Activated effector memory CD4-positive, alpha-beta T cell treated with Interleukin-2 at 50 U/mL for 16 hours (primary cell): ENCODE data around the gene NHERF1.

Source experiments
- DNase-seq: peaks from one replicate; pipeline ENCODE4 v3.0.0-alpha.2; 2020

The NHERF1 gene

DNA sequence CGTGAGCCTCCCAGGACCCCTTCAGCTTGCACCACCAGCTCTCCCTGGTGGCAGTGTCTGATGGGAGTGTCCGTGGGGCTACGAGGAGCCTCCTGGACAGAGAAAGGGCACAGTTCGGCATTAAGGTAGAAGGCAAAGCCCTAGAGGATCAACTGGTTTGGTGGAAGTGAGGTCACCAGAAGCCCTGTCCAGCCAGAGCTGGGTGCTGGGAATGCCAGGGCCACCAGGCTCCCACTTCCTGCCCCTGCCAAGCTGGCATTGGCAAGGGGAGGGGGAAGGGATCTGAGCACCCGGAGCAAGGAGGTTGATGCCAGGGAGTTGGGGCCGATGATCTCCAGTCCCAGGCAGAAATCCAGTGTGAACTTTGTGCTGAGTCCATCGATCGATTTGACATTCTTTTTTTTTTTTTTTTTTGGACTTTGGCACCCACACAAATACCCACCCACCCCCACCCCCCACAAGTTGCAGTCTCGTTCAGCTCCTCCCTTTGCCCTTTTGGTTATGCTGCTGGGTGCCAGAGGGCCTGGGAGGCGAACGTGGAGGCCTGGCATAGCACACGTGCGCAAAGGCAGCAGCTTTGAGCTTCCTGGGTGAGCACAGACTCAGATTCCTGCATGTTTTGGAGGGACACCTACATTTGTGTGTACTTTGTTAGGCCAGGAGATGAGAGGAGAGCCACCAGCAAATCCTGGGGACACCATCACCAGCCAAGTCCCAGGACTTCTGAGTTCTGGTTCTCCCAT lies 2.1 kb downstream of the NHERF1 start:
- no peak for DNase-seq

DNA sequence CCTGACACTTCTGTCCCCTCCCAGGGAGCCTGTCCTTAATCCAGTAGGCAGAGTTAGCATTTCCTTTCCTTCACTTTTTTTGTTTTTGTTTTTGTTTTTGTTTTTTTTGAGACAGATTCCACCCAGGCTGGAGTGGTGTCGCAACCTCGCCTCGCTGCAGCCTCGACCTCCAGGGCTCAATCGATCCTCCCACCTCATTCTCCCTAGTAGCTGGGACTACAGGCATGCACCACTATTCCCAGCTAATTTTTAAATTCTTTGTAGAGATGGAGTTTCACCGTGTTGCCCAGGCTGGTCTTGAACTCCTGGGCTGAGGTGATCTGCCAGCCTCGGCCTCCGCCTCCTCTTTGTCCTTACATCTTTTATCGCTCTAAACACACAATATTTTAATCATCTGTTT lies 4.0 kb downstream of the NHERF1 start:
- DNase-seq = no peak

DNA sequence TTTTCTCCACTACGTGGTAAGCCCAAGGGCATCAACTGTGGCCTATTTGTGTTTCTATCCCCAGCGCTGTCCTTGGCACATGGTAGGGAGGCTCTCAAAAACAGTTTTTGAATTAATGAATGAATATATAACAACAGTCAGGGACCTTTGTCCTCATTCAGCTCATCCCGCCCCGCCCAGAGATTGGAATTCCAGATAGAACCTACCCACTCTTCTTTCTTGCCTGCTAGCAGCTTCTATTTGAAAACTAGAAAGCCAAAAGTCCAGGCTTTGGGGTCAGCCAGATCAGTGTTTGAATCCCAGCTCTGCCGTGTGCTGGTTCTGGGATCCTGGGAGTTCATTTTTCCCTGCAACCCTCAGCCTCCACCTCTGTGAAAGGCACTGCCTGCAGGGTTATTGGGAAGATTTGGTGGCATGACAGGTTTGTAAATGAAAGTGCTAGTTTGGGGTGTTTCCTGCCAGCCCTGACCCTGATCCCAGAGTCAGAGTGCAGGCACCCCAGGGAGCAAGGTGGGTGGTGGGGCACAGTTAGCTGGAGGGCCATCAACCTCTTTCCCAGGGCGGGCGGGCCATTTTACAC lies 4.5 kb downstream of the NHERF1 start:
- no peak for DNase-seq

DNA sequence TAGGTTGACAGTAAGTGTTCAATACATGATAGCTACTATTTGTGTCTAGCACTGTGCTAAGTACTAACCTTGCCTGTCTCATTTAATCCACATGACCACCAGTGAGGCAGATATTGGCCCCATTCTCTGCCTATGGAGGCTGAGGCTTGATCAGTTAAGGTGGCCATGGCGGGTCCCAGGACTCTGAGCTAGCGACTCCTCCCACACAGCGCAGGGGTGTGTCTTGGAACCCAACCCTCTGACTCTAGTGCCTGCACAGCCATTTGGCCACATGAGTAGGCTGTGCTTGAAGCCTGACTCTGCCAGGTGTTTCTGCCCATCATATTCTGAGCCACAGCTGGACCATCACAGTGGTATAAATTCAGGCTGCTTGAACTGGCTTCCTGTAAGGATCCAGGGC lies 6.4 kb downstream of the NHERF1 start:
- DNase-seq = no peak

DNA sequence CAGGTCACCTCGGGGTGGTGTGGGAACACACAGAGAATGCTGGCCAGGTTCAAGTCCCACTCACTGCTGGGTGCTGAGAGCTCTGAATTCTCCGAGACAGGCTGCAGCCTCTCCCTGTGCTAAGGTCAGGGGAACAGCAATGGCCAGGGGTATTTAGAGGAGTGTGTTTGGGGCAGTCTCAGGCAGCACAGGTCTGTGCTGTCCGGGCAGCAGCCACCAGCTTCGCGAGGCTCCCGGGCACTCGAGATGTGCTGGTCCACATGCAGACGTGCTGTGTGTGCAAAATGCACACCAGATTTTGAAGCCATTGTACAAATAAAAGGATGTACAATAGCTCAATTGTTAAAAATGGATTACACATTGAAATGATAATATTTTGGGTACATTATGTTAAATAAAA lies 7.1 kb downstream of the NHERF1 start:
- DNase-seq = no peak

DNA sequence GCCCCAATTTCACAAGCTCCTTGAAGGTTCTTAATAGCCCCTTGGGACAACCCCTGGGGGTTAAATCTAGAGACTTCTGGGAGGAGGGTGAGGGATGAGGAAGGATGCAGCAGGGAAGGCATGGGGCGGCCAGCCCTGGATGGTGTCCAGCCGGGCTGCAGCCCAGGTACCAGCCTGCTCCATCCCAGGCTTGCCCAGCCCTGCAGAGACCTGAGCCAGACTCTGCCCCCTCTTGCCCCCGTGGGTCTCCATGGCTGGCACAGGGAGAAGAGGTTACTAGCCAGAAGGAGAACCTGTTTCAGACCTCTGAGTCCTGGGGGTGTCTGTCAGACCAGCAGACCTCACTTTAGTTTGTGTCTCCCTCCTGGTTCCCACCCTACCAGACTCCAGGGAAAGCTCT lies 8.5 kb downstream of the NHERF1 start:
- no peak for DNase-seq

DNA sequence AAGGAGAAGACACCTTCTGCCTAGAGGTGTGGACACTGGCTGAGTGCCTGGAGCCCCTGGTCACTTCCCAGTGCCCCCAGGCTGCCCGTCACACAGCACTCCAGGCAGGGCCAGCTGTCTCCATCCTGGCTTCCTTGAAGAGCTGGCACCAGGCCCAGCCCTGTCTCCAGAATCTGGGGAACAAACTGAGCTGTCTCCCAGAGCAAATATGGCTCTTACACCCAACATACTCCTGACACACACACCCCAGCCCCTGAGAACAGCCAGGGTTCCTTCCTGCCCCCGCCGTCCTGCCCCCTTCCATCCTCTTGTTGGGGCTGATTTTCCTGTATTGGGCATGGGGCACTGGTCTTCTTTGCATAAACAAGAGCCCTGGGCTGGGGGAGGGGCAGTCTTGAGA lies 9.1 kb downstream of the NHERF1 start:
- no peak for DNase-seq

DNA sequence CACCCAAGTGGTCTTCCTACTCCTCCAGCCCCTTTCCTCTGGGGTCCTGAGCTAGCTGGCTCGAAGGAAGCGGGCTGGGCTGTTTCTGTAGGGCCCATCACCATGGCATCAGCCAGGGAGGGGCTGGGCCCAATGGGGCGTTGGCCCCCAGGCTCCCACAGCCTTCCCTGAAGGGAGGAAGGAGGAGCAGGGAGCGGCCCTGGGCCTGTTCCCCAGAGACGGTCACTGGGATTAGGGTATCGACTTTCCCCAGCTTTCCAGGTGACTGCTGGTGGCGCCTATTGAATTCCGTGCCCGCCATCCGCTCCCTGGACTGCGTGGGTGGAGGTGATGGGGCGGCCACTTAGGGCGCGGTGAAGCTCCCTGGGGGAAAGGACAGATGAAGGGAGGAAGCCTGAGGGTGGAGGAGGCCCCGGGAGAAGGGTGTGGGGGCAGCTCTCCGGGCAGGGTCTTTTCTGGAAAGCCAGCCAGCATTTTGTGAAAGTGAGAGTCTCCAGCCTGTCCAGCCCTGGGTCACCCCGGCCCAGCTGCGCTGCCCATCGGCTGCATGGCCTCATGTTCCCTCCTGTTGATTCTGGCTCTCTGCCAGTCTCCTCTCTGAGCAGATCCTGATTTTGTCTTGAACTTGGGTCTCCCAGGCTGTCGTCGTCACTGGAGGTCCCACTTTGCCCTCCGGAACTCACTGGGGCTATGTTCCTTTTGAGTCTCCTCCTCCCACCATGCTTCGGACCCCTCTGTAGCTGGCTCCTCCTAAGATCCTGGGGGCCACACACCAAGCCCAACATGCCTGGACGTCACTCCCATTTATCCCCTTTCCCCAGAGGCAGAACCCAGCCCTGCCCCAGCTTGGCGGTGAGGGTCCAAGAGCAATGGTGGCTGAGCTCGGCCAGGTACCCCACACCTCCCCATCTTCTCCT lies 9.8 kb downstream of the NHERF1 start:
- no peak for DNase-seq

DNA sequence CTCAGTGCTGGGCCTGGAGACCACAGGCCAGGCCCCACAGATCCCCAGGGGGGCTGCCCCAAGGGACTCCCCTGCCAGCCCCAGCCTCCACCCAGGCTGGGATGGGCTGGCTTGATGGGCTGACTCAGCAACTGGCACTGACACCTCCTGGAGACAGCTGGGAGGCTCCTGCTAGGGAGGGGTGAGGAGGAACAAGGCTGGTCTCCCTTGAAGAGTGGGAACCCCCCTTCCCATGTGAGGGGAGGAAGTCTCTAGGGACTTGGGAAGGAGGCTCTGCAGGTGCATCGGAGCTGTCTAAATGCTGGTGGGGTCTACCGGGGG lies 10.4 kb downstream of the NHERF1 start:
- no peak for DNase-seq

DNA sequence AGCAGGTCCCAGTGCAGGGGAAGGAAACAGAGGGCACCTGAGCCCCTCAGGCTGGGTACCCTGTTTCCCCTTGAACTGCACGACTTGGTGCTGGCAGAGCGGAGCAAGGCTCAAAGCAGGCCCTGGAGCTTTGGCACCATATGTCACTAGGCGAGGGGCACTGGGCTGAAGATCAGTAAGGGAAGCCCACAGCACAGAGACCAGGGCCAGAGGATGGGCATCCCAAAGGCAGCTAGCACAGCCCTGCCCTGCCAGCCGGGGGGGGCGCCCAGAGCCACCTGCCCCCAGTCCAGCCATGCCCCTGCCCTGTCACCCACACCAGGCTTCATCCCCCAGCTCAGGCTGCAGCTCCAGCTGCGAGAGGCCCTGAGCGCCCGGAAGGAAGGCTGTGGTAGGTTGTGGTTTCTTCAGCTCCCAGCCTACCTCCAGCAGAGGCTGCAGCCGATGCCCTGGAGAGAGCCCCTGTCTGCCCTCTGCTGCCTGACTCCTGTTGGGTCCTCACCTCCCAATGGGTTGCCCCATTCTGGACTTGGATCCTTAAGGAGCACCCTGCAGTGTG lies 10.9 kb downstream of the NHERF1 start:
- peak; percentile 54 for DNase-seq

DNA sequence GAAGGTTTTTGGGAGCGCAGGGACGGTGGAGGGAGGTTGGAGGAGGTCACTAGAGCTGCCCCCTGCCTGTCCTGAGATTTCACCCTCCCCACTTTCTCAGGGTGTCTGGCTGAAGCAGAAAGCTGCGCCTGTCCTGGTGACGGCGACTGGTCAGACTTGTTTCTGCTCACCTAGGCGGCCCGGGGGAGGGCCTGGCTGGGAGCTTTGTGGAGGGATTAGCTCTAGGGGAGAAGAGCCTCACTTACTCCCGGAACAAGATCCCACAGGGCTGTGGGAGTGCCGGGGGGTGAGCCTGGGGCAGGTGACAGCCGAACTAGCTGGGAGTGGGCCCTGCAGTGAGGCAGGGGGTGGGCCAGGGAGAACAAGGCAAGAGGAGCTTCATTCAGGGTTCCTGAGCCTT lies 11.5 kb downstream of the NHERF1 start:
- DNase-seq = no peak

DNA sequence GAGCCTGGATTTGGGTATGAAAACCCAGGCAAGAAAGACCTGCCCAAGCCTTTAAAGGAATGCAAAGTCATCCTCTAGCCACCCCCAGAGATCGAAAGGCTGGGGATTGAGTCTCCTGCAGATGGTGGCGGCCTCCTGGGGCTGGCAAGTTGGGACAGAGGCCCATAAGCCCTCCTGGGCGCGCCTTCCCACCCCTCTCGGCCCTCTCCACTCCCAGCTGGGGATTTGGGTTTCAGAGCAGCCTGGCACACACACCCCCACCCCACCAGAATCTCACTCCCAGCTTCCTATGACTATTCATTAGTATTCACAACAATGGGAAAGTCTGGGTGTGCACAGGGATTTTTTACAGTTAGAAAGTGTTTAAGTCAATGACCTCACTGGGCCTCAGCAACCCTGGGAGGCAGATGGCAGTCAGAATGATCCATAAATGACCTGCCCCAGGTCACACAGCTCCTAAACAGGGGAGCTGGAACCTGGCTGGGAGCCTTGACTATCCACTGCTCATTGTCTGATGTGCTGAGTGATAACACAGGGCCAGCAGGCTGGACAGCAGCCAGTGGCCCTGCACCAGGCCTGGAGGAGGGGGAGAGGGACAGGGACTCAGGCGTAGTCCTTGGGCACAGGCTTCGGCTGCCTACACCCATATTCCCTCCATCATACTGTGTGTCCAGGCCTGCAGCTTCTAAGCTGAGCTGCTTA lies 12.1 kb downstream of the NHERF1 start:
- DNase-seq = no peak

DNA sequence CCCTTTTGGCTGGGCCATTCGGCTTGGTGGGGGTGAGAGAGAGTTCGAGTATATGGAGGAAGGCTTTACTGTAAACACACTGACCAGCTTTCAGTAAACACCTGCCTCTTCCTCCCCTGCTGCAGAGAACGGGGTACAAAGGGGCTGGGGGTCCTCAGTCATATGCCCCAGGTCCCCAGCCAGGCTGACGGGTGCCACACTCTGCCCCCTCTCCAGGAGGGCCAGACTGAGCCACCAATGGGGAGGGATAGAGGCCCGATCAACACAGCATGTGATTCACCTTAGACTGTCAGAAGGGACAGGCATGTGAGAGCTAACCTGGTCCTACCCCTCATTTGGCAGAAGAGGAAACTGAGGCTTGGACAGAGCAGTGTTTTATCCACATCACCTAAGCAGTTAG lies 13.0 kb downstream of the NHERF1 start:
- DNase-seq = no peak

DNA sequence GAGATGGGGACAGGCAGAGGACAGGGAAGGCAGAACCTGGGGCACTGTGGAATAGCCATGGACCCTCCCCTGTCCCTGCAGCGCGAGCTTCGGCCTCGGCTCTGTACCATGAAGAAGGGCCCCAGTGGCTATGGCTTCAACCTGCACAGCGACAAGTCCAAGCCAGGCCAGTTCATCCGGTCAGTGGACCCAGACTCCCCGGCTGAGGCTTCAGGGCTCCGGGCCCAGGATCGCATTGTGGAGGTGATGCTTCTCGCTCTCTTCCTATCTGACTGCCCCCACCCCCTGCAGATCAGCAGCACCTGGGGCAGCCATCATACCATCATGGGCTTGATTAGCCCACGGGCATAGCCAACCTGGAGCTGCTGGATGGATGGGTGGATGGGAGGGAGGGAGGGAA lies 13.5 kb downstream of the NHERF1 start:
- DNase-seq = no peak

DNA sequence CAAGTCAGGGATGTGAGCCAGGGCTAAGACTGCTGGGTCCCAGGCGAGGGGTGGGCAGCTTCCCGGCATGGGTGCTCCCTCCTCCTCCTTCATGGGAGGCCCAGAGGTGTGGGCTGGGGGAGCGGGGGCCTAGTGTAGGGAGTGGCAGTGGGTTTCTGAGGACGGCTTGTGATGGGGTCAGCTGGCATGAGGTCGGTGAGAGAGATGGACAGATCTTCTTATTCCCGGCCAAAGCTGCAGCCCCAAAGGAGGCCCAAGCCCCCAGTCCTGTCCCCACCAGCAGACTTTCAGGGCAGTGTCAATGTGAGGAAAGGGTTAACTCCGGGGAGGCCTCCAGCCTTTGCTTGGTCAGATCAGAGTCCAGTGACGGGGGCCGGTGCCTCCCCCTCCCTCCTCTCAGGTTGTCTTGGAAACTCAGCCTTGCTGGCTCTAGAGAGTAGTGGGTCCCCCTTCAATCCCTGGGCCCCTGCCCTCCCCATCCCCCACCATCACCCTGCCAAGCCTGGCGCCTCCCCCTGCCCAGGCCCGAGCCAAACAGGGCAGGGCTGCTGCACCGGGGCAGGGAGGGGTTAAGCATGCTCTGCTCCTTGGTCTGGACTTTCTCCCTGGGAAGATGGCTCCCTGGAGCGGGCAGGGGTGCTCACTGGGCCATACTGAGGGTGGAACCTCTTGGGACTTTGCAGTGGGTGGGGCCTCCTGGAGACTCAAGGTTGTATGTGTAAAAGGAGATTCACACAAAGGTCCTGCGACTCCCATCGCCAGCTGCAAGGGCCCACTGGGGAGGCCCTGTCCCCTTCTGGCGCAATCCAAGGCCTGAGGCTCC lies 15.3 kb downstream of the NHERF1 start:
- no peak for DNase-seq

DNA sequence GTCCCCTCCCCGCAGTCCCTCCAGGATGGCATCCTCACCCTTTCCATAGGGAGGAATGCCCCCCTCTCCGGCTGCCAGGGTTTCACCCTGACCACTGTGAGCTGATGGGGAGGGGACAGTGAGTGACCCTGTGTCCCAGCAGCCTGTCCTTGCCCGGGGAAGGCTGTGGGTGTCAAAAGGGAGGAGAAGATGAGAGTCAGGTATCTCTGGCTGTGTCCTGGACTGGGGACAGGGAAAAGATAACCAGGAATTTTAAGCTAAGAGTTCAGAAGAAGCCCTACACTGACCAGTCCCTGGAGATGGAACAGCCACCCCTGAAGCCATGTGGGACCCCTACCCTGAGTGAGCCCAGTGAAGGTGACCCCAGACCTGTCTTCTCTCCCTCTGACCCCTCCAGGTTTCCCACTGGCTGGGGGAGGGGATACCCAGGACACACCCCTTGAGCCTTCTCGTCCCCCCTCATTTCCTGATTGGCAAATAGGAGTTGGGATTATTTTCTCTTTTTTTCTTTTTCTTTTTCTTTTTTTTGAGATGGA lies 16.4 kb downstream of the NHERF1 start:
- DNase-seq = no peak

DNA sequence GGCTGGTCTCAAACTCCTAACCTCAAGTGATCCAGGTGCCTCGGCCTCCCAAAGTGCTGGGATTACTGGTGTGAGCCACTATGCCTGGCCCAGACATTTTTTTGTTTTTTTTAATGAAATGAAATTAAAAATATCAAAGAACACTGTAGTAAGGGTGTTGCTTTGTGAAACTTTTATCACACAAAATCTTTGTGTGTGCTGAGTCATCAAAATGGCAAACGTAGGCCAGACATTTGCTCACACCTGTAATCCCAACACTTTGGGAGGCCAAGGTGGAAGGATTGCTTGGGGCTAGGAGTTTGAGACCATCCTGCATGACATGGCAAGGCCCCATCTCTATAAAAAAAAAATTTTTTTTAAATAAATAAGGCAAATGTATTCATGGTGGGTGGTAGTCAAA lies 18.0 kb downstream of the NHERF1 start:
- DNase-seq = no peak

DNA sequence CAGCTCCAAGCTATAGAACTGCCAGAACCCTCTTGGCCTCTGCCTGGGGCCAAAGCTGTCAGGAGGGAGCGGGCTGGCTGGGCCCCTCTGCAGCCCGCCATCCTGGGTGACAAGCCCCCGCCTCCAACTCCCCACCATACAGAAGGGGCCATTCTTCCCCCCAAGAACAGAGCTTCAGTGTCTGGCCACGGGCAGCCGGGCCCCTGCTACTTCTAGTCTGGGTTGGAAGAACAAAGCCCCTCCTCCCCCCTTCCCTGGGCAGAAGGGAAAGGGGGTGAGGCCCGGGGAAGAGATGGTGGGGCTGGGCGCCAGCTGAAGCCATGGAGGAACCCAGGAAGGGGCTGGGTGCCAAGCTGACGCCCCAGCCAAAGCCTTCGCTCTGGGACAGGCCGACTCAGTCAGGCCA lies 18.7 kb downstream of the NHERF1 start:
- no peak for DNase-seq

DNA sequence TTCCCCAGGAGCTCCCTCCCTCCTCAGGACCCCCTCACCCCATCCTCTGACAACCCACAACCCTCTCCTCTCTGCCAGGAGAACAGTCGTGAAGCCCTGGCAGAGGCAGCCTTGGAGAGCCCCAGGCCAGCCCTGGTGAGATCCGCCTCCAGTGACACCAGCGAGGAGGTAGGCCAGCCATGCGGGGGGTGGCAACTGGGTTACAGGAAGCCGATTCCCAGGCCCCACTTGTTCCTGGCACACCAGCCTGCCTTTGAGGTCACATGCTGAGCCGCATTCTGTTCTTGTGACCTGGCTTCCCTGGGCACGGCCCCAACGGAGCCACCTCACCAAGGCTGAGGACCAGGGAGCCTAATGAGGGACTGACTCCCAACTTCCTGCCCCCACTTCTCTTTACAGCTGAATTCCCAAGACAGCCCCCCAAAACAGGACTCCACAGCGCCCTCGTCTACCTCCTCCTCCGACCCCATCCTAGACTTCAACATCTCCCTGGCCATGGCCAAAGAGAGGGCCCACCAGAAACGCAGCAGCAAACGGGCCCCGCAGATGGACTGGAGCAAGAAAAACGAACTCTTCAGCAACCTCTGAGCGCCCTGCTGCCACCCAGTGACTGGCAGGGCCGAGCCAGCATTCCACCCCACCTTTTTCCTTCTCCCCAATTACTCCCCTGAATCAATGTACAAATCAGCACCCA lies 19.8 kb downstream of the NHERF1 start:
- DNase-seq = no peak

DNA sequence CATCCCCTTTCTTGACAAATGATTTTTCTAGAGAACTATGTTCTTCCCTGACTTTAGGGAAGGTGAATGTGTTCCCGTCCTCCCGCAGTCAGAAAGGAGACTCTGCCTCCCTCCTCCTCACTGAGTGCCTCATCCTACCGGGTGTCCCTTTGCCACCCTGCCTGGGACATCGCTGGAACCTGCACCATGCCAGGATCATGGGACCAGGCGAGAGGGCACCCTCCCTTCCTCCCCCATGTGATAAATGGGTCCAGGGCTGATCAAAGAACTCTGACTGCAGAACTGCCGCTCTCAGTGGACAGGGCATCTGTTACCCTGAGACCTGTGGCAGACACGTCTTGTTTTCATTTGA lies 20.3 kb downstream of the NHERF1 start:
- DNase-seq = no peak

DNA sequence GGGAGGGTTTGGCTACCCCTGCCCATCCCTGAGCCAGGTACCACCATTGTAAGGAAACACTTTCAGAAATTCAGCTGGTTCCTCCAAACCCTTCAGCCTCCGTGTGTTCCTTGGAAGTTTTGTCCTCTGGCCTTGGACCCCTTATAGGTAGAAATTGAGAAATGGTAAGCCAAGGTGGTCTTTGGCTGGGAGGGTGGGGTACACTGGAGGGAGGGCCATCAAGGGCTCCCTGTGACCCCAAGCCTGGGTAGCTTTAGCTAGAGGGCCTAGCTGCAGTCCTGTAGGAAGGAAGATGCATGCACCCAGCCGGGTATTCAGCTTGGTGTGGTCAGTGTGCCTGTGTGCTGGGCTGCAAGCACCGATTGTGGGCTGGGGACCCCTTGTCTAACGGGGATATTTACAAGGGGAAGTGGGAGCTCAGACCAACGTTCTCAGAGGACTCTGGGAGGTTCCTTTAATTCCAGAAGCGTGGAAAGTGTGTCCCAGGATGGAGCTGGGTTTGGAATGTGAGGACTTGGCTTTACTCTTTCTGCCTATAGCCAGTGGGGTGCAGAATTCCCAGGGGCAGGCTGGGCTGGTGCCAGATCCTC lies 20.9 kb downstream of the NHERF1 start:
- no peak for DNase-seq
